ENCODE results near the gene NEU1.
"Not testable (repeated sequence)": the region's sequence is repeated elsewhere in the genome, so short reads cannot be mapped to it uniquely, and the experiment has no call there.

The NEU1 gene

DNA sequence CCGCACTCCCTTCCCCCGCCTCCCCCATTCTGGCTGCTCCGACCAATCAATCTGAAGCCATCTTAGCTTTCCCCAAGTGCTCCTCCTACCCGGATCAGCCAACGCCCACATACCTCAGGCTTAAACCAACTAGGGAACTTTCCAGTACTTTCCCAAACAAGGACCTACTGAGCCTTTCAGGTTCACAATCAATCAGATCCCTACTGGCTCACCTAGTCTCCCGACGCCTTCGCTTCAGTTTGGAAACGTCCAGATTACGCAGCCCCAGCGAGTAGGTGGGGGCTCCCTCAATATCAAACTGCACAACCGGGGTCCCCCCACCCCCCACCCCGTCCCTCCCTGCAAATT lies 48.0 kb downstream of the NEU1 start:
- peak; percentile 78 for DNase-seq (ENCODE audit: low spot score)
- no peak for TF ChIP-seq CTCF (IDR thresholded peaks at IDR 0.05; ENCODE audit: extremely low read depth, missing control alignments)

GRCh38 chr6:31813465-31813849 lies 49.2 kb downstream of the NEU1 start:
- no peak for TF ChIP-seq CTCF (IDR thresholded peaks at IDR 0.05; ENCODE audit: extremely low read depth, missing control alignments)
- no peak for DNase-seq (ENCODE audit: low spot score)

GRCh38 chr6:31811645-31812044 lies 51.0 kb downstream of the NEU1 start:
- TF ChIP-seq CTCF (IDR thresholded peaks at IDR 0.05; ENCODE audit: extremely low read depth, missing control alignments), result no peak
- DNase-seq (ENCODE audit: low spot score), result no peak

- not testable (repeated sequence) for DNase-seq (ENCODE audit: low spot score)
These were observed 54.0 kb downstream of the NEU1 start for GRCh38 chr6:31808599-31808998.
